ENCODE results near the gene STRAP.
"Not testable (repeated sequence)": the region's sequence is repeated elsewhere in the genome, so short reads cannot be mapped to it uniquely, and the experiment has no call there.

DNA sequence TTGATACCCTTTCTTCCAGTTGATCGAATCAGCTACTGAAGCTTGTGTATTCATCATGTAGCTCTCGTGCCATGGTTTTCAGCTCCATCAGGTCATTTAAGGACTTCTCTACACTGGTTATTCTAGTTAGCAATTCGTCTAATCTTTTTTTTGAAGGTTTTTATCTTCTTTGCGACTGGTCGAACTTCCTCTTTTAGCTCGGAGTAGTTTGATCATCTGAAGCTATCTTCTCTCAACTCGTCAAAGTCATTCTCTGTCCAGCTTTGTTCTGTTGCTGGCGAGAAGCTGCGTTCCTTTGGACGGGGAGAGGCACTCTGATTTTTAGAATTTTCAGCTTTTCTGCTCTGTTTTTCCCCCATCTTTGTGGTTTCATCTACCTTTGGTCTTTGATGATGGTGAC lies 66.3 kb downstream of the STRAP start:
- TF ChIP-seq, protein P1, sequence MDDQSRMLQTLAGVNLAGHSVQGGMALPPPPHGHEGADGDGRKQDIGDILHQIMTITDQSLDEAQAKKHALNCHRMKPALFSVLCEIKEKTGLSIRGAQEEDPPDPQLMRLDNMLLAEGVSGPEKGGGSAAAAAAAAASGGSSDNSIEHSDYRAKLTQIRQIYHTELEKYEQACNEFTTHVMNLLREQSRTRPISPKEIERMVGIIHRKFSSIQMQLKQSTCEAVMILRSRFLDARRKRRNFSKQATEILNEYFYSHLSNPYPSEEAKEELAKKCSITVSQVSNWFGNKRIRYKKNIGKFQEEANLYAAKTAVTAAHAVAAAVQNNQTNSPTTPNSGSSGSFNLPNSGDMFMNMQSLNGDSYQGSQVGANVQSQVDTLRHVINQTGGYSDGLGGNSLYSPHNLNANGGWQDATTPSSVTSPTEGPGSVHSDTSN (IDR thresholded peaks at IDR 0.05) = not testable (repeated sequence)
- TF ChIP-seq FOXJ3 (CRISPR knock-in tag; IDR thresholded peaks at IDR 0.05); EP300 (IDR thresholded peaks at IDR 0.05; ENCODE audit: borderline replicate concordance in 1 of 2, low read depth in 1 of 2, low read length in 1 of 2); SIN3A (IDR thresholded peaks at IDR 0.05; ENCODE audit: borderline replicate concordance, low read depth, low read length); POLR2AphosphoS5 (IDR thresholded peaks at IDR 0.05; ENCODE audit: low read depth, low read length); RFX5 (IDR thresholded peaks at IDR 0.05; ENCODE audit: low read length): not testable (repeated sequence)
- TF ChIP-seq, protein P2, sequence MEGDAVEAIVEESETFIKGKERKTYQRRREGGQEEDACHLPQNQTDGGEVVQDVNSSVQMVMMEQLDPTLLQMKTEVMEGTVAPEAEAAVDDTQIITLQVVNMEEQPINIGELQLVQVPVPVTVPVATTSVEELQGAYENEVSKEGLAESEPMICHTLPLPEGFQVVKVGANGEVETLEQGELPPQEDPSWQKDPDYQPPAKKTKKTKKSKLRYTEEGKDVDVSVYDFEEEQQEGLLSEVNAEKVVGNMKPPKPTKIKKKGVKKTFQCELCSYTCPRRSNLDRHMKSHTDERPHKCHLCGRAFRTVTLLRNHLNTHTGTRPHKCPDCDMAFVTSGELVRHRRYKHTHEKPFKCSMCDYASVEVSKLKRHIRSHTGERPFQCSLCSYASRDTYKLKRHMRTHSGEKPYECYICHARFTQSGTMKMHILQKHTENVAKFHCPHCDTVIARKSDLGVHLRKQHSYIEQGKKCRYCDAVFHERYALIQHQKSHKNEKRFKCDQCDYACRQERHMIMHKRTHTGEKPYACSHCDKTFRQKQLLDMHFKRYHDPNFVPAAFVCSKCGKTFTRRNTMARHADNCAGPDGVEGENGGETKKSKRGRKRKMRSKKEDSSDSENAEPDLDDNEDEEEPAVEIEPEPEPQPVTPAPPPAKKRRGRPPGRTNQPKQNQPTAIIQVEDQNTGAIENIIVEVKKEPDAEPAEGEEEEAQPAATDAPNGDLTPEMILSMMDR (IDR thresholded peaks at IDR 0.05) = not testable (repeated sequence)
- TF ChIP-seq, protein P3, sequence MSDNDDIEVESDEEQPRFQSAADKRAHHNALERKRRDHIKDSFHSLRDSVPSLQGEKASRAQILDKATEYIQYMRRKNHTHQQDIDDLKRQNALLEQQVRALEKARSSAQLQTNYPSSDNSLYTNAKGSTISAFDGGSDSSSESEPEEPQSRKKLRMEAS (IDR thresholded peaks at IDR 0.05; ENCODE audit: low read depth) = not testable (repeated sequence)
- TF ChIP-seq, protein P4, sequence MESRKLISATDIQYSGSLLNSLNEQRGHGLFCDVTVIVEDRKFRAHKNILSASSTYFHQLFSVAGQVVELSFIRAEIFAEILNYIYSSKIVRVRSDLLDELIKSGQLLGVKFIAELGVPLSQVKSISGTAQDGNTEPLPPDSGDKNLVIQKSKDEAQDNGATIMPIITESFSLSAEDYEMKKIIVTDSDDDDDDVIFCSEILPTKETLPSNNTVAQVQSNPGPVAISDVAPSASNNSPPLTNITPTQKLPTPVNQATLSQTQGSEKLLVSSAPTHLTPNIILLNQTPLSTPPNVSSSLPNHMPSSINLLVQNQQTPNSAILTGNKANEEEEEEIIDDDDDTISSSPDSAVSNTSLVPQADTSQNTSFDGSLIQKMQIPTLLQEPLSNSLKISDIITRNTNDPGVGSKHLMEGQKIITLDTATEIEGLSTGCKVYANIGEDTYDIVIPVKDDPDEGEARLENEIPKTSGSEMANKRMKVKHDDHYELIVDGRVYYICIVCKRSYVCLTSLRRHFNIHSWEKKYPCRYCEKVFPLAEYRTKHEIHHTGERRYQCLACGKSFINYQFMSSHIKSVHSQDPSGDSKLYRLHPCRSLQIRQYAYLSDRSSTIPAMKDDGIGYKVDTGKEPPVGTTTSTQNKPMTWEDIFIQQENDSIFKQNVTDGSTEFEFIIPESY (IDR thresholded peaks at IDR 0.05; ENCODE audit: borderline replicate concordance, low read depth) = not testable (repeated sequence)

Data from SK-N-SH (cell line).